Activated naive CD8-positive, alpha-beta T cell treated with anti-CD3 and anti-CD28 coated beads, Interleukin-2, amount 10 ng/mL, durations not matched to agents 7 days and 5 days (primary cell): ENCODE measurements around the gene SHISAL2B. TPM values are rescaled to one million over a fixed set of nuclear protein-coding genes. Genes with fewer than 3 reads are reported as not detected.

Experiments
- ATAC-seq: fragments of 150-1000 bp; cut with Tn5 transposase; one replicate; pipeline ENCODE4 v1.10.0; 2021; ENCODE audit warnings: low read depth, moderate library complexity
- POLR2A ChIA-PET: fragments of 350-600 bp; sonication (Branson Sonifier 250); formaldehyde crosslinking; loops from one replicate; lab custom pipeline; 2021; ENCODE audit warnings: antibody characterized with exemption; lab: Charles Lee
- DNase-seq: peaks from one replicate; pipeline ENCODE4 v3.0.0; 2021
- H3K27ac Mint-ChIP-seq: one replicate; pipeline ENCODE4 v1.8.0; 2022; ENCODE audit warnings: mild to moderate bottlenecking, mixed read lengths
- H3K27me3 Mint-ChIP-seq: one replicate; pipeline ENCODE4 v1.8.0; 2022; ENCODE audit warnings: mild to moderate bottlenecking, moderate library complexity, mixed read lengths
- H3K36me3 Mint-ChIP-seq: one replicate; pipeline ENCODE4 v1.8.0; 2021; ENCODE audit warnings: mild to moderate bottlenecking, mixed read lengths
- H3K4me1 Mint-ChIP-seq: one replicate; pipeline ENCODE4 v1.8.0; 2021; ENCODE audit warnings: mixed read lengths
- H3K4me3 Mint-ChIP-seq: one replicate; pipeline ENCODE4 v1.8.0; 2022; ENCODE audit warnings: mild to moderate bottlenecking, moderate library complexity, mixed read lengths
- H3K9me3 Mint-ChIP-seq: one replicate; pipeline ENCODE4 v1.8.0; 2021; ENCODE audit warnings: mixed read lengths
- total RNA-seq, 2 experiments: library from RNA; stranded (reverse); gene quantifications; one replicate each; pipeline ENCODE4 v1.2.3, GENCODE V29; 2021

SHISAL2B gene
- total RNA-seq, 2 experiments from 2014 or later, result not detected

DNA sequence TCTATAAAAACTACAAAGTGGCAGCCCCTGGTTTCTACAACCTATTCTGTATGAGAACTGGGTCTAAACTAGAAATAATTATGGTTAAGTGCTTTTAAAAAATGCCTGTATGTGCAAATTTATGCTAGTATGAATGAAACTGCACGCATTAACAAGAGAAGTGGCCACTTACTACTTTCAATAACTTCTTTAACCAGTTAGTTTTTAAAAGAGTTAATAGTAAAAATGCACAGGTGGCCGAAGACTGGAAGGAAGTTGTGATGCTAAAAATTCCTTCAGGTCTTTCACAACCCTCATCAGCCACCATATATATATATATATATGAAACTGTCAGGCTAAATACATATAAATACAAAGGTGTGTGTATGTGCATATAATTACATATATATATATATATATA lies 36.8 kb downstream of the SHISAL2B start:
- Mint-ChIP-seq H3K4me1 (peaks cover 3% of the 10 kb centered on the region), H3K27ac (no peak overlapping the region), H3K9me3 (no peaks in the 10 kb centered on the region), H3K27me3 (no peaks in the 10 kb centered on the region), H3K36me3 (peaks cover 28% of the 10 kb centered on the region), H3K4me3 (no peak overlapping the region)
- POLR2A ChIA-PET, result interaction anchor here (0.6 kb wide), 1 partner anchor 17 kb away, joined by 3 read pairs; no protein-coding TSS in a partner anchor
- ATAC-seq (no peak), DNase-seq (no peak)

DNA sequence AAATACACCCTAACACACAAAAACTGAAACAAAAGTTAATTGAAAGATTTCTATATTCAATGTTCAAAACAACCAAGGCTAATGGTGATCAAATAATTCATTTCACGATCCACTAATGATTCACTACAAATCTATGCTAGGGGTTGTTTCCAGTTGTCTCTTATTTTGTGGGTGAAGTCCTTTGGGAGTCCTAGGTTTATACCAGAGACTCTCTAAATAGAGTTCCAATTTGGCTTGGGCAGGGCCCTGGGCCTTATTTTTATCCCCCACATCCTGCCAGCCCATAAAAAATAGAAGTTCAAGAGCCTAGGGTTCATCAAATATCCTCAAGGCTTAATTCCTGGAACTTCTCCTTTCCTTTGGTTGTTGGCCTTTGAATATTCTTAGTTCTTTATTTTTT lies 52.1 kb downstream of the SHISAL2B start:
- H3K4me1 Mint-ChIP-seq, result peaks cover 1% of the 10 kb centered on the region
- no peaks in the 10 kb centered on the region for H3K9me3 Mint-ChIP-seq
- H3K36me3 Mint-ChIP-seq, result peaks cover 19% of the 10 kb centered on the region
- H3K27ac Mint-ChIP-seq, result no peak overlapping the region
- POLR2A ChIA-PET, result no interaction called here
- no peak for ATAC-seq
- DNase-seq, result no peak
- no peak overlapping the region for H3K4me3 Mint-ChIP-seq
- H3K27me3 Mint-ChIP-seq, result no peaks in the 10 kb centered on the region

DNA sequence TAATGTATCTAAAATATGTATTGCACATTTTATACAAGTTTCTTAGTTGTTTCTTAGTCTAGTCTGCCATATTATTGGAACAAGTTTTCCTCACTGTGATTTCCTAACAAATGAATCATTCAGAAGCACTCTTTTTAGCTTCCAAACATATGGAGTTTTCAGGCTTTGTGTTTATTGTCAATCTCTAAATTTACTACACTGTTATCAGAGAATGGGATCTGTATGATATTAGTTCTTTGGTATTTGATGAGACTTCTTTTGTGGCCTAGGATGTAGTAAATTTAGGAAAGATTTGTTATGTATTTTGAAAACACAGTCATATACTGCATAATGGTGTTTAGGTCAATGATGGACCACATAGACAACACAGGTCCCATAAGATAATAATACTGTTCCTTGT lies 52.5 kb downstream of the SHISAL2B start:
- POLR2A ChIA-PET, result no interaction called here
- H3K36me3 Mint-ChIP-seq, result peaks cover 18% of the 10 kb centered on the region
- no peaks in the 10 kb centered on the region for H3K27me3 Mint-ChIP-seq
- H3K9me3 Mint-ChIP-seq, result no peaks in the 10 kb centered on the region
- no peak overlapping the region for H3K27ac Mint-ChIP-seq
- no peak overlapping the region for H3K4me3 Mint-ChIP-seq
- DNase-seq (no peak), ATAC-seq (no peak)
- H3K4me1 Mint-ChIP-seq, result peaks cover 1% of the 10 kb centered on the region

DNA sequence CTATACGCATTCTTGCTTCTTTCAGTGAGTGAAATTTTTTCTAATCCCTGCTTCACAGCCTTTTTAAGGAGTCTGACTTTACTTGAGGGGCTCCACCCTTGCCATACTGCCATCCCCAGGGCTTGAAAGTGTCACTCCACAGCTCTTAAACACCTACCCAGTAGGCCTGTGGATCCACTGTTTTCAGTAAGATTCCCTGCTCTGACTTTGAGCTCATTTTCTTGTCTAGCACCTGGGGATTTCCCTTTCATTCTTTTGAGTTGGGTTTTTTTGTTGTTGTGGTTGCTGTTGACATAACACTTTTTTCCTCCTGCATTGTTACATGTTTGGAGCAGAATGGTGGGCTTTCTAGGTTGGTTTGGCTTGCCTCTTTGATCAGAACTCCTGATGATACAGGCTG lies 54.6 kb downstream of the SHISAL2B start:
- Mint-ChIP-seq H3K27ac (no peak overlapping the region), H3K36me3 (peaks cover 10% of the 10 kb centered on the region), H3K27me3 (no peaks in the 10 kb centered on the region), H3K9me3 (no peaks in the 10 kb centered on the region), H3K4me1 (peaks cover 1% of the 10 kb centered on the region), H3K4me3 (no peak overlapping the region)
- no peak for DNase-seq
- no peak for ATAC-seq
- POLR2A ChIA-PET, result no interaction called here

DNA sequence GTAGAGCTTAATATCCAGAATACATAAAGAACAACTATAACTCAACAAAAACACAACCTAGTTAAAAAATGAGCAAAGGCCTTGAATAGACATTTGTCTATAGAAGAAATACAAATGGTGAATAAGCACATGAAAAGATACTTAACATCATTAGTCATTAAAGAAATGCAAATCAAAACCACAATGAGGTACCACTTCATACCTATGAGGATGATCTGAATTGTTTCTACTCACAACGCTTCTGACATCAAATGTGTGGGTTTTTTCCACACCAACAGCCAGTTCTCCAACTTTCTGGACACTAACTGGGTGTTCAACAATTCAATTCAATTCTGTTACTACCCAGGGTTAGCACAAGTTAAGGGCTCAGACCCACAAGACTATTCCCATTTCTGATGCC lies 56.1 kb downstream of the SHISAL2B start:
- POLR2A ChIA-PET, result no interaction called here
- Mint-ChIP-seq H3K36me3 (peaks cover 10% of the 10 kb centered on the region), H3K4me1 (peaks cover 1% of the 10 kb centered on the region), H3K4me3 (no peak overlapping the region), H3K9me3 (no peaks in the 10 kb centered on the region), H3K27ac (no peak overlapping the region), H3K27me3 (no peaks in the 10 kb centered on the region)
- no peak for DNase-seq
- no peak for ATAC-seq

DNA sequence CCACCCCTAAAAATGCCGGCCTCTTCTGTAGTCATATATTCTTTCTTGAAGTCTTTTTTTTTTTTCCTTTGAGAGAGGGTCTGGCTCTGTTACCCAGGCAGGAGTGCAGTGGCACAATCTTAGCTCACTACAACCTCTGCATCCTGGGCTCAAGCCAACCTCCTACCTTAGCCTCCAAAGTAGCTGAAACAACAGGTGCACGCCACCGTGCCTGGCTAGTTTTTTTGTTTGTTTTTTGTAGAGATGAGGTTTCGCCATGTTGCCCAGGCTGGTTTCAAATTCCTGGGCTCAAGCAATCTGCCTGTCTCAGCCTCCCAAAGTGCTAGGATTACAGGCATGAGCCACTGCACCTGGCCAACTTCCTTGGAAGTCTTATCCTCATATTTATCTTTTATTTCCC lies 59.1 kb downstream of the SHISAL2B start:
- no peak for ATAC-seq
- no peak for DNase-seq
- no peak overlapping the region for H3K4me3 Mint-ChIP-seq
- H3K36me3 Mint-ChIP-seq, result peaks cover 10% of the 10 kb centered on the region
- no peak overlapping the region for H3K27ac Mint-ChIP-seq
- H3K9me3 Mint-ChIP-seq, result no peaks in the 10 kb centered on the region
- H3K27me3 Mint-ChIP-seq, result no peaks in the 10 kb centered on the region
- POLR2A ChIA-PET, result no interaction called here
- peaks cover 1% of the 10 kb centered on the region for H3K4me1 Mint-ChIP-seq

DNA sequence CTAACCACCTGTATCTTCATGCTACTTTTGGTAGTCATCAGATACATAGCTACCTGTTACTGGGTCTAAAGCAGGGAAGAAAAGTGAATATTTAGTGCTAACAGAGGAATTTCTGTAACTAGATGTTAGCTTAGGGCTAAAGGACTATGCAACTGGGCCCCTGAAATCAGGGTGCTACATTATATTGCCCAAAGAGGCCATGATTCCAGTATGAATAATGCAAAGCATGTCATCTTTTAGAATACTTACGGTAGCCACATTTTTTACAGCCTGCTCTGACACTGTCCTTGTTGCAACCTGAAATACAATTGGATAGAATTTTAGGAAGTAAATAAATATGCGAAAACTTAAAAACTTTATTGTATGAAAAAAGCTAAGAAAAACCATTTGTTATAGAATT lies 63.8 kb downstream of the SHISAL2B start:
- Mint-ChIP-seq H3K4me3 (no peak overlapping the region), H3K4me1 (no peaks in the 10 kb centered on the region), H3K27ac (no peak overlapping the region), H3K27me3 (no peaks in the 10 kb centered on the region), H3K36me3 (peaks cover 9% of the 10 kb centered on the region), H3K9me3 (no peaks in the 10 kb centered on the region)
- ATAC-seq, result no peak
- no peak for DNase-seq
- POLR2A ChIA-PET, result no interaction called here

DNA sequence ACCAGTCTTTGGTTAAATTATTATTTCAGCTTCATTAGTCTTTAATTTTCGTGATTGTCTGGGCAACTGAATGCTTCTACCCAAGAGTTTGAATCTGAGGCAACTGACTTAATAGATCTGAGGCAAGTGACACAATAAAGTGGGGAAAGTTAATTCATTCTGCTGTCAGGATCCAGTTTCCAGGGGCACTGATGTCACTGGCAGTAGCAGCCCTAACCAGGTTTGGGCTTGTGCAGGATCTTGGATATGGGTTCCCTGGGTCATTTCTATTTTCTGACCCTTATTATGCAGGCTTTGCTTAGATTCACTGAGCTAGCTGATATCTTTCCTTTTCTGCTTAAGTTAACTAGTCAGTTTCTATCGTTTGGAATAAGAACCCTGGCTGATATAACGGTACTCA lies 68.6 kb downstream of the SHISAL2B start:
- no peaks in the 10 kb centered on the region for H3K9me3 Mint-ChIP-seq
- POLR2A ChIA-PET, result no interaction called here

DNA sequence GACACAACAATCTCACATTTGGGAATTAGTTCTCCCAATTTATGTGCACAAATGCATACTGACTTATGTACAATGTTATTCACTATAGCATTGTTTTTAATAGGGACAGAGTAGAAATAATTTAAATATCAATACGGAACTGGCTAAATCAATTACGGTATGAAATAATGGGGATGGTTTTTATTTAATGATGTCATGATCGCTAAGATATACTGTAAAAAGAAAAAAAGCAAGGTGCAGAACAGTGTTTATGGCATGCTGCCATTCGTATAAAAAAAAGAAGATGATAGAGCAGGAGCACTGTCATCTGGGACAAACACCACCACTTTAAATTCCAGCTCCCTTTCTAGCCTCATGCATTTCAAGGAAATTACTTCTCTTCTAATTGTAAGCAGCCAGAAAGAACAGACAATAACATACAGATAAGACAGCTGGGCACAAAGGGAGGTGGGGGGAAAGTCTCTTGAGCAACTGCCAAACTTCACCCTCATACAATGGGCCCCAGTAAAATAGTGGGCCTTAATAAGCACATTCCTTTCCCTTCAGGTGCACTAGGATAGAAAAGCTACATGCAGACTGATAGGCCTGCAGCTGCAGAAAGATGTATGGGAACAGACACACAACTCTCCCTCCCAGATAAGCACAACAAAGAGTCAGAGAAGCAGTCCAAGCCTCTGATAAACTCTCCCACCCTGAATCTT lies 69.8 kb downstream of the SHISAL2B start:
- no peak overlapping the region for H3K27ac Mint-ChIP-seq
- H3K9me3 Mint-ChIP-seq, result no peaks in the 10 kb centered on the region
- H3K4me3 Mint-ChIP-seq, result no peak overlapping the region
- H3K36me3 Mint-ChIP-seq, result peaks cover 8% of the 10 kb centered on the region
- H3K4me1 Mint-ChIP-seq, result no peaks in the 10 kb centered on the region
- POLR2A ChIA-PET, result no interaction called here
- ATAC-seq (no peak), DNase-seq (no peak)
- no peaks in the 10 kb centered on the region for H3K27me3 Mint-ChIP-seq

More for the DNA sequence above, 68.6 kb downstream of the SHISAL2B start:
- ATAC-seq (no peak), DNase-seq (no peak)
- Mint-ChIP-seq H3K27ac (no peak overlapping the region), H3K27me3 (no peaks in the 10 kb centered on the region), H3K36me3 (peaks cover 4% of the 10 kb centered on the region), H3K4me3 (no peak overlapping the region), H3K4me1 (no peaks in the 10 kb centered on the region)

DNA sequence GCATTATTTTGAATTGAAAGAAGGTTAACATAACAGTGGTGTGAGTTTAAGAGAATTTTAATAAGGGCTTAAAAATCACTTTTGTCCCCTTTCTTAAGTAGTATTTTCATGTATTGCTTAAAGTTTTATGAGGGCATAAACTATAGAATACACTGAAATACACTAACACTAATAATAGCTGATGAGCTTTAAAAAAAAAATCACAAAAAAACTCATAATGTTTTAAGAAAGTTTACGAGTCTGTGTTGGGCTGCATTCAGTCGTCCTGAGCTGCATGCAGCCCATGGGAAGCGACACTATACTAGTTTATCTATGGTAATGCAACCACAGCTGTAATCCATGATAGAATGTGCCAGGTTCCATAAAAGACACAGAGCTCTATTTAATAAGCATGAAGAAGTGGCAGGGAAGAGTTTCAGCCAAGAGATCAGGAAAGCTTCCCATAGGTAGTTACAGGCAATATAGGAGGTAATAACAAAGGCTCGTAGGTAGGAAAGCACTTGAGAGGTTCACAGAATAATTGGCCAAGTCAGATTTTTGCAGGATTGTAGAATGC lies 73.7 kb downstream of the SHISAL2B start:
- Mint-ChIP-seq H3K4me3 (no peak overlapping the region), H3K36me3 (peaks cover 9% of the 10 kb centered on the region), H3K4me1 (peaks cover 13% of the 10 kb centered on the region), H3K27ac (no peak overlapping the region), H3K9me3 (no peaks in the 10 kb centered on the region), H3K27me3 (no peaks in the 10 kb centered on the region)
- ATAC-seq (no peak), DNase-seq (no peak)
- POLR2A ChIA-PET, result no interaction called here

DNA sequence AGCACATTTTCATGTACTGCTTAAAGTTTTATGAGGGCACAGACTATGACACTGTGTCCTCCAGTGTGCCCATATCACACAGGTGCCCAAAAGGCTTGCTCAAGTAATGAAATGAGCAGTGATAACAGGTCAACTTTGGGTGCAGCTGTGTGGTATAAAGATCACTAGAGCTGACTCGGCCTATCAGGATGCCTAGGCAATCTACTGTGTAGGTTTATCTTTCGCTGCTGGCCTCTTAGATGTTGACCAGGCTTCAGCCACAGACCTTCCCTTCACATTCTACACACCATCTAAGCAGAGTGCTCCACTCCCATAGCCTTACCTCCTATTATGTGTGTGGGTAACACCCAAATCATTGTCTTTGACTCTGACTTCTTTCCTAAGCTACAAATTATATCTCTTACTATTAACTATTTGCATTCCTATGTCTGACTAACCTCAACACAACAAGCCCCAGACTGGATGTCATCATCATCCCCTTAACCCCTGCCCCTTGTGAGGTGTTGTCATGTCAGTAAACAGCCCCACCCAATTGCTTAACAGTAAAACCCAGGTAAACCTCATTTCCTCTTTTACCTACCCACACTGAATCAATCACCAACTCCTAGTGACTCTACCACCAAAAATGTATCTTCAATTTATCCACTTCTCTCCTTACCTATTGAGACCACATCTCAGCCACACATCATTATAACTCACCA lies 75.7 kb downstream of the SHISAL2B start:
- Mint-ChIP-seq H3K4me3 (no peak overlapping the region), H3K36me3 (peaks cover 9% of the 10 kb centered on the region), H3K27me3 (no peaks in the 10 kb centered on the region), H3K9me3 (no peaks in the 10 kb centered on the region), H3K27ac (peak overlapping the region; percentile 3), H3K4me1 (peaks cover 23% of the 10 kb centered on the region)
- DNase-seq (no peak), ATAC-seq (no peak)
- POLR2A ChIA-PET, result no interaction called here

DNA sequence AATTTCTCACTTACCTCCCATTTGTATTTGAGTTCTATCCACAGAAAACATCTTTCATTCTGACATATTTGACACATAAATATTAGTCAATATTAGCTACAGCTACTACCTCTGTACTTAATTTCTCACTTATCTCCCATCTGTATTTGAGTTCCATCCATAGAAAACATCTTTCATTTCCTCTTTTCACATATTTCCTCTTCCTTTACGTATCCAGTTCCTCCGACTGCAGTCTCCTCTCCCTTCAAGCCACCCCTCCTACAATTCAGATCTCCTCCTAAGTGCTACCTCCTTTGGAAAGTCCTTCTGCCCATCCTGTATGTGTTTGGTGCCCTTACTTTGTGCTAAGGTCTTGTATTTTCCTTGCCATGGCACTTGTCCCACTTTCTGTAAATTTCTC lies 76.6 kb downstream of the SHISAL2B start:
- ATAC-seq, result no peak
- H3K27me3 Mint-ChIP-seq, result no peaks in the 10 kb centered on the region

More for the DNA sequence above, 76.6 kb downstream of the SHISAL2B start:
- Mint-ChIP-seq H3K4me3 (peak overlapping the region; percentile 97), H3K27ac (no peak overlapping the region), H3K9me3 (no peaks in the 10 kb centered on the region), H3K36me3 (peaks cover 9% of the 10 kb centered on the region), H3K4me1 (peaks cover 23% of the 10 kb centered on the region)
- DNase-seq, result no peak
- POLR2A ChIA-PET, result no interaction called here
